ENCODE data around the gene RRAD. TPM values are rescaled to one million over a fixed set of nuclear protein-coding genes. Genes with fewer than 3 reads are reported as not detected.

Gene RRAD
- total and polyA plus RNA-seq, 7 donors: 164 to 2,869 (median 304) TPM

DNA sequence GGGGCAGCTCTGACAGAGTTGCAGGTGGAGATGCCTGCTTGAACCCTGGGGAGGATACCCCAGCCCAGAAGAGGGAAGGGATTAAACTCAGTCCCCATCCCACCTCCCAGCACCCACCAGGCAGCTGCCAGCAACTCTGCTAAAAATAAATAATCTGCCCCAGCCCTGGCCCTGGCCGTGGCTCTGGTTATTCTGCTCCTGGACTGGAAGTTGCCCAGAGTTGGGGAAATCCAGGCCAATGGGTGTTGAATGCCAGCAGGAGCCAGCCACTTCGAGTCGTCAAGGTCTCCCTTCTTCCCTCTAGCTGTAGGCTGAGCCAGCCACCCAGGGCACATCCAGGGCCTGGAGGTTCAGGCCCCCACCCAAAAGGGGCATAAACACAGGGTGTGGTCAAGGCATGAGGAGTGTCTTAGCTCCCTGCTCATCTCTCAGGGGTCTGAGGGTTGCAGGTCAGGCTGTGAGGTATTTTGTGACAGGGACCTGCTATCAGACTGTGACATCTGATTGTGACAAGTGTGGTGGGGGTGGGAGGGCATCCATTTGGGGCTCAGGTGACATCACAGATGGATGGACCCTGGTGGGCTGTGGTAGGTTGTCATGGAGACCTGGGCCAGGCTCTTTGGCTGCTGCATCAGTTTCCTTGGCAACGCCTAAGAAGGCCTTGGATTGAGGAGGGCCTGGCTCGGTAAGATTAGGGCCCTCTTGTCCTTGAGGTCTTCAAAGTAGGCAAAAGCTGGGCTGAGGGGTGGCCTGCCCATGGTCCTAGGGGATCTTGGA, 1.0 kb upstream of the RRAD start:
- Histone ChIP-seq H3K4me3 (peak overlapping the region; percentile 67), H3K4me1 (peaks cover 40% of the 10 kb centered on the region), H3K27me3 (ENCODE audit: insufficient read depth in 3 of 3, low read length in 2 of 3) (no peaks in the 10 kb centered on the region), H3K27ac (peak overlapping the region; percentile 96), H3K36me3 (ENCODE audit: insufficient read depth in 1 of 2, low read depth in 1 of 2) (peaks cover 0 to 32% of the 10 kb centered on the region in 2 donors), H3K9me3 (no peaks in the 10 kb centered on the region)
- TF ChIP-seq CTCF (IDR thresholded peaks at IDR 0.05): no peak
- DNase-seq (peak; percentile 67 to 82), ATAC-seq (peak; percentile 0 to 49 (median 23))
- intact Hi-C loops (cut with DNase I): loop anchor here in 1 of 2 donors (2.0 kb wide), 1 partner anchor 26 kb away; no protein-coding TSS in a partner anchor
- 31 to 41% (median 40%) methylated on average over 5 of the region's 5 CpGs for WGBS, 3 donors

DNA sequence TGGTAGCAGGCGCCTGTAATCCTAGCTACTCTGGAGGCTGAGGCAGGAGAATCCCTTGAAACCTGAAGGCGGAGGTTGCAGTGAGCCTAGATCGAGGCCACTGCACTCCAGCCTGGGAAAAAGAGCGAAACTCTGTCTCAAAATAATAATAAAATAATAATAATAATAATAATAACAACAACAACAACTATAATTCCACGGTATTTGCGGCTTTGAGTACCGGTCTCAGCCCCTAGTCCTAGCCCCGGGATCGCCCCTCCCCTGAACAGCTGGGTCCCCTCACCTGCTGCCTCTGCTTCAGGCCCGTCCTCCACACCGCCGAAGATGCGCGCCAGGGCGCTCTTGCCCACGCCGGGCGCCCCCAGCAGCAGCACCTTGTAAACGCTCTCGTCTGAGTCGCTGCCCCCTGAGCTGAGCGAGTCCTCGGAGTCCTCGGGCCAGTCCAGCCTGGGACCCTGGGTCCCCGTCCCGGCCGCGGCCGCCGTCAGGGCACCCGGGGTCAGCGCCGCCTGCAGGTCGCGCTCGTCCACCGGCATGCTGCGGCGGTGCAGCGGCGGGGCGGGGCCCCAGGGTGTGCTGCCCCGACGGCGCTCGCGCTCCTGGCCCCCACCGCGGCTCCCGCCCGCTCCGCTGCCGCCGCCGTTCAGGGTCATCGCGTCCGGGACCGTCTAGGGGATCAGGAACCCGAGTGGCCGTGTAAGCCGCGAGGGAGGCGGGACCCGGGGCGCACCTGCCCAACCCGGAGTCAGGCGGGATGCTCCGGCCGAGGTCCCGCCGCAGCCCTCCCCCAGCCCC, 611 bp downstream of the RRAD start:
- DNase-seq: peak; percentile 54 to 73
- intact Hi-C loops (cut with DNase I): no loop called here
- H3K9me3 ChIP-seq: no peaks in the 10 kb centered on the region
- ATAC-seq: peak in 2 of 4 donors; percentile 3 to 8
- TF ChIP-seq CTCF (IDR thresholded peaks at IDR 0.05): peak; percentile 43
- H3K36me3 ChIP-seq (ENCODE audit: insufficient read depth in 1 of 2, low read depth in 1 of 2): peaks cover 0 to 32% of the 10 kb centered on the region in 2 donors
- no peaks in the 10 kb centered on the region for H3K27me3 ChIP-seq (ENCODE audit: insufficient read depth in 3 of 3, low read length in 2 of 3)
- peaks cover 31% of the 10 kb centered on the region for H3K4me1 ChIP-seq
- peak overlapping the region; percentile 96 for H3K27ac ChIP-seq
- H3K4me3 ChIP-seq: peak overlapping the region; percentile 67
- WGBS, 3 donors: 5 to 8% (median 6%) methylated on average over 53 to 72 of the region's 72 CpGs

- H3K36me3 ChIP-seq (ENCODE audit: insufficient read depth in 1 of 2, low read depth in 1 of 2): peaks cover 0 to 32% of the 10 kb centered on the region in 2 donors
- no peaks in the 10 kb centered on the region for H3K9me3 ChIP-seq
- peak overlapping the region; percentile 67 for H3K4me3 ChIP-seq
- H3K4me1 ChIP-seq: peaks cover 22% of the 10 kb centered on the region
- peak overlapping the region; percentile 96 for H3K27ac ChIP-seq
- ATAC-seq: no peak
- 23 to 45% (median 25%) methylated on average over 3 of the region's 3 CpGs for WGBS, 3 donors
- DNase-seq: no peak
- H3K27me3 ChIP-seq (ENCODE audit: insufficient read depth in 3 of 3, low read length in 2 of 3): no peaks in the 10 kb centered on the region
- TF ChIP-seq CTCF (IDR thresholded peaks at IDR 0.05): no peak
- intact Hi-C loops (cut with DNase I): no loop called here
Measured at GRCh38 chr16:66923866-66924265, 1.5 kb downstream of the RRAD start.

DNA sequence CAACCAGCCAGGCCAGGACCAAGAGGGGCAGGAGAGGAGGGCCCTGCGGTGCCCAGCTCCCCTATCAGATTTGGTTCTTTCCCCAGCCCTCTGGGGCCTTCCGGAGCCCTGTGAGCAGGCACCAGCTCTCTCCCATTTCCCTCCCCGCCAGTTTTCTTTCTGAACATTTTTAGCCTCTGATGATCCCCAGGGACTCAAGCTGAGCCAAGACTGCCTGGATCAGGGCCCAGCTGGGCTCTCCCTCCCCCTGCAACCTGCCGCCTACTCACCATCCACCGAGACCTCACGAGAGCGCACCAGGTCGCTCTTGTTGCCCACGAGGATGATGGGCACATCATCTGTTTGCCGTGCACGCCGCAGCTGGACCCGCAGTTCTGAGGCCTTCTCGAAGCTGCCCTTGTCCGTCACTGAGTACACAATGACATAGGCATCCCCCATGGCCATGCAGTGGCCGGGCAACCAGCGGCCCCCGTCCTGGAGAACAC, 2.0 kb downstream of the RRAD start:
- Histone ChIP-seq H3K9me3 (no peaks in the 10 kb centered on the region), H3K4me3 (peak overlapping the region; percentile 67), H3K27ac (peak overlapping the region; percentile 96), H3K27me3 (ENCODE audit: insufficient read depth in 3 of 3, low read length in 2 of 3) (no peaks in the 10 kb centered on the region), H3K4me1 (peaks cover 17% of the 10 kb centered on the region), H3K36me3 (ENCODE audit: insufficient read depth in 1 of 2, low read depth in 1 of 2) (peaks cover 0 to 32% of the 10 kb centered on the region in 2 donors)
- intact Hi-C loops (cut with DNase I): no loop called here
- DNase-seq (peak; percentile 57 to 85), ATAC-seq (peak in 1 of 4 donors; percentile 17)
- no peak for TF ChIP-seq CTCF (IDR thresholded peaks at IDR 0.05)
- 12 to 16% (median 14%) methylated on average over 18 of the region's 18 CpGs for WGBS, 3 donors
